Colonic mucosa (tissue), 4 donors: ENCODE data around the gene SLC7A6. TPM values are rescaled to one million over a fixed set of nuclear protein-coding genes. Genes with fewer than 3 reads are reported as not detected.

Experiments used
- DNase-seq: peaks from one replicate; pipeline ENCODE4 v3.0.0-alpha.2; 2020
- H3K27ac ChIP-seq: fragments of 200-600 bp; one replicate; pipeline ENCODE4 v1.8.0; 2021
- H3K27me3 ChIP-seq: fragments of 200-600 bp; one replicate; pipeline ENCODE4 v1.8.0; 2021
- H3K36me3 ChIP-seq: fragments of 200-600 bp; one replicate; pipeline ENCODE4 v1.8.0; 2021
- H3K4me1 ChIP-seq: fragments of 200-600 bp; one replicate; pipeline ENCODE4 v1.8.0; 2021; ENCODE audit warnings: mild to moderate bottlenecking
- H3K4me3 ChIP-seq: fragments of 200-600 bp; one replicate; pipeline ENCODE4 v1.8.0; 2021
- H3K9ac ChIP-seq, 2 donors: one replicate each; pipeline ENCODE4 v1.7.0; 2013; ENCODE audit warnings: control low read depth in 2 of 2, low read depth in 2 of 2, low read length in 2 of 2
- H3K9me3 ChIP-seq: fragments of 200-600 bp; one replicate; pipeline ENCODE4 v1.8.0; 2021
- intact Hi-C: fragments of 100-400 bp; cut with DNase I; formaldehyde crosslinking; loops from one replicate; pipeline ENCODE4 v1.14.1; 2022
- microRNA-seq: library from miRNA; unstranded; fragments of <30 nt; microRNA quantifications from one replicate; pipeline ENCODE4, GENCODE V29; 2019
- total RNA-seq, 2 donors: library from RNA; stranded (reverse); fragmentation: NEBNext Ultra II Directional in 1 of 2; extraction: Animal tissue kit (Norgen Biotek cat#: 25700) in 1 of 2; gene quantifications; one replicate each; pipeline ENCODE4 v1.2.1, GENCODE V29; 2021
- TF ChIP-seq, protein P1 (sequence below): fragments of 200-600 bp; IDR thresholded peaks from one replicate; pipeline ENCODE4 v1.8.0; 2022; ENCODE audit warnings: antibody characterized with exemption, mild to moderate bottlenecking
- donor health status: healthy.
- donor health status: DM: no; HTN: no; CAD: no.
- donor health status: DM: no; HTN: no; CAD: no.

SLC7A6 gene
- total RNA-seq, 2 donors from 2014 or later = 22.0 to 42.2 TPM

DNA sequence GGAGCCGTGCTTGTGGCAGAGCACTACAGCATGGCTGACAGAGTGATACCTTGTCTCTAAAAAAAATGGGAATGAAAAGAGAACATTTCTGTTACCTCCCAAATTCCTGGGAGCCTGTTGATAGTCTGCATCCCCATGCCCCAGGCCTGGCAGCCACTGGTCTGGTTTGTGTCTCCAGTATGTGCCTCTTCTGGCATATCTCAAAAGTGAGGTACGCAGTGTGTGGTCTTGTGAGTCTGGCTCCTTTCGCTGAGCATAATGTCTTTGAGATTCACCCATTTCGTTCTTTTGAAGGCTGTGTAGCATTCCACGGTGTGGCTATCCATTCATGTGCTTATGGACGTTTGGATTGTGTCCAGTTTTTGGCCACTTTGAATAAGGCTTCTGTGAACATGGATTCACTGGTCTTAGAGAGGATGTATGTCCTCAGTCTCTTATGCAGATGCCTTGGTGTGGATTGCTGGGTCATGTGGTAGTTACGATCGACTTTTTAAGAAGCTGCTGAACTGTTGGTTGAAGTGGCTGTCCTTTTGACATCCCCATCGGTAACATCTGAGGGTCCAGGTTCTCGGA, 85.6 kb downstream of the SLC7A6 start:
- Histone ChIP-seq H3K27ac (no peak overlapping the region), H3K27me3 (no peaks in the 10 kb centered on the region), H3K4me1 (peaks cover 5% of the 10 kb centered on the region), H3K9ac (no peak overlapping the region), H3K4me3 (no peak overlapping the region), H3K9me3 (no peaks in the 10 kb centered on the region), H3K36me3 (peaks cover 3% of the 10 kb centered on the region)
- TF ChIP-seq, protein P1, sequence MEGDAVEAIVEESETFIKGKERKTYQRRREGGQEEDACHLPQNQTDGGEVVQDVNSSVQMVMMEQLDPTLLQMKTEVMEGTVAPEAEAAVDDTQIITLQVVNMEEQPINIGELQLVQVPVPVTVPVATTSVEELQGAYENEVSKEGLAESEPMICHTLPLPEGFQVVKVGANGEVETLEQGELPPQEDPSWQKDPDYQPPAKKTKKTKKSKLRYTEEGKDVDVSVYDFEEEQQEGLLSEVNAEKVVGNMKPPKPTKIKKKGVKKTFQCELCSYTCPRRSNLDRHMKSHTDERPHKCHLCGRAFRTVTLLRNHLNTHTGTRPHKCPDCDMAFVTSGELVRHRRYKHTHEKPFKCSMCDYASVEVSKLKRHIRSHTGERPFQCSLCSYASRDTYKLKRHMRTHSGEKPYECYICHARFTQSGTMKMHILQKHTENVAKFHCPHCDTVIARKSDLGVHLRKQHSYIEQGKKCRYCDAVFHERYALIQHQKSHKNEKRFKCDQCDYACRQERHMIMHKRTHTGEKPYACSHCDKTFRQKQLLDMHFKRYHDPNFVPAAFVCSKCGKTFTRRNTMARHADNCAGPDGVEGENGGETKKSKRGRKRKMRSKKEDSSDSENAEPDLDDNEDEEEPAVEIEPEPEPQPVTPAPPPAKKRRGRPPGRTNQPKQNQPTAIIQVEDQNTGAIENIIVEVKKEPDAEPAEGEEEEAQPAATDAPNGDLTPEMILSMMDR = no peak
- no peak for DNase-seq
- intact Hi-C loops = no loop called here

DNA sequence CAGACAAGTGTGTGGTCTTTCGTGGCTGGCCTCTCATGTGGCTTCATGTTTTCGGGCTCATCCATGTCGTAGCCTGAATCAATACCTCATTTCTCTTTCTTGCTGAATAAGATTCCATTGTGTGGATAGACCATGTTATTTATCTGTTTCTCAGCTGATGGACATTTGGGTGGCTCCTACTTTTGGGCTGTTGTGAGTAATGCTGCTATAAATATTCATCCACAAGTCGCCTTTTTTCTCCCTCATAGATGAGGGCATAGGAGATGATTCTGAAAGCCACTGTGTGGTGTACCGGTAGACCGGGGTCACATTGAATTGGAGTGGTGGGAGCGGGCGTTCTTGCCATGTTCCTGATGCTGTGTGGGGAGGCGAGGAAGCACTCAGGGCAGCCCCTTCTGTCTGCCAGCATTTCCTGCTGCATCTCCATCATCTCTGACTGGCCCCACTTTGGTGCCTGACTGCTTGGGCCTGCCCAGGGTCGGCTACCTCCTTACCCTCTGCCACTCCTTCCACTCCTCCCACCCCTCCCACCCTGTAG, 86.6 kb downstream of the SLC7A6 start:
- peaks cover 3% of the 10 kb centered on the region for H3K36me3 ChIP-seq
- intact Hi-C loops = no loop called here
- peaks cover 5% of the 10 kb centered on the region for H3K4me1 ChIP-seq
- H3K4me3 ChIP-seq = no peak overlapping the region
- no peak overlapping the region for H3K27ac ChIP-seq
- no peak for DNase-seq
- no peaks in the 10 kb centered on the region for H3K9me3 ChIP-seq
- H3K9ac ChIP-seq = no peak overlapping the region
- TF ChIP-seq, protein P1 = no peak
- H3K27me3 ChIP-seq = no peaks in the 10 kb centered on the region

Small RNAs within 50 kb of the gene (microRNA-seq; reads per million reads assigned to microRNA genes)
- gene MIR6773 = not detected

Other genes starting within 250 kb of the SLC7A6 start
- gene DPEP2NB, start 248.6 kb upstream of the SLC7A6 start, total RNA-seq = not detected
- gene DDX28, start 241.3 kb upstream of the SLC7A6 start, total RNA-seq = 10 to 100 TPM in 1 of 2 donors, 1 to 10 TPM in 1; 6.8 to 10.7 TPM
- 10 to 100 TPM; 13.1 to 24.6 TPM for gene DUS2, start 241.2 kb upstream of the SLC7A6 start, total RNA-seq
- 10 to 100 TPM; 22.5 to 29.3 TPM for gene NFATC3, start 179.2 kb upstream of the SLC7A6 start, total RNA-seq
- gene ESRP2, start 28.4 kb upstream of the SLC7A6 start, total RNA-seq = 100 to 1,000 TPM in 1 of 2 donors, 10 to 100 TPM in 1; 76.6 to 119 TPM
- 10 to 100 TPM; 11.6 to 13.9 TPM for gene PLA2G15, start 19.2 kb upstream of the SLC7A6 start, total RNA-seq
- gene SLC7A6OS, start 46.4 kb downstream of the SLC7A6 start, total RNA-seq = 10 to 100 TPM; 15.2 to 16.6 TPM
- 10 to 100 TPM; 18.0 to 45.4 TPM for gene PRMT7, start 46.5 kb downstream of the SLC7A6 start, total RNA-seq
- 10 to 100 TPM; 71.1 to 76.5 TPM for gene SMPD3, start 184.0 kb downstream of the SLC7A6 start, total RNA-seq